HG03280 (cell line): ENCODE results near the gene MAP3K10.
A peak's percentile ranks its signal among the peaks of the same experiment; 100 is the strongest.
"Not testable (repeated sequence)": the region's sequence is repeated elsewhere in the genome, so short reads cannot be mapped to it uniquely, and the experiment has no call there.

ENCODE experiments used
- ATAC-seq: cut with Tn5 transposase; IDR thresholded peaks from one replicate; pipeline ENCODE4 v1.9.1; 2021; ENCODE audit warnings: mild to moderate bottlenecking, moderate library complexity; ENCODE audit not compliant: unreplicated experiment

MAP3K10 gene

GRCh38 chr19:40190891-40191835 is at the start of gene MAP3K10:
TSS of gene MAP3K10 (plus strand) at chr19:40191426. CDS start at chr19:40192032, 606 bp downstream.
- ATAC-seq = peak; percentile 84

- ATAC-seq = no peak
These were observed 49.7 kb upstream of the MAP3K10 start for GRCh38 chr19:40141551-40141950.

DNA sequence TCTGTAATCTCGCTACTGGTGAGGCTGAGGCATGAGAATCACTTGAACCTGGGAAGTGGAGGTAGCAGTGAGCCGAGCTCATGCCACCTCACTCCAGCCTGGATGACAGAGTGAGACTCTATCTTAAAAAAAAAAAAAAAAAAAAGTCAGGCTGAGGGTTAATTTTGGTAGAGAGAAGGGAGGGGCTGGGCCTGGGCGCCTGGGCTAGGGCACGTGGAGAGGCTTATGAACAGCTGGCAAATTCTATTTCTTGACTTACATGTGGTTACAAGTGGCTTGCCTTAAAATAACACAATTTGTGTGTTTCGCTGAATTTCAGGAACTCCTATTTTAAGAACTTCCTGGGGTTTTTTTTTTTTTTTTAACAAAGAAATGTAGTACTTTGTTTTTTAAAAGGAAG is 47.6 kb upstream of the MAP3K10 start:
- no peak for ATAC-seq

DNA sequence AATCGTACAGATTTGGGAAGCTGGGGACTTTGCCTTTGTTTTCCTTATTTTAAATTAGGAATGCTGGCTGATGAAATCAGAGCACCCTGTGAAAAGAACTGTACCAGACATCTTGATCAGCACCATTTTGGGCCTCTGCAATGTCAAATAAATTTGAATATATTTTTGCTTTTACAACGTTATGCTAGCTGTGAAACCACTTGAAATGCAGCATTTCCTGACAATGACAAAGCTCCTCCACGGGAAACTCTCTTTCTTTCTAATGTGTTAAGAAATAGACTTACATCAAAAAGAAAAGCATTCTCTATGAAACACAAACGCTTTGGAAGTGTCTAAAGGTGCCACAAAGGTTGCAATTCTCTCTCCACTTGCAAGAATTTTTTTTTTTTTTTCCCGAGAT is 47.1 kb upstream of the MAP3K10 start:
- ATAC-seq = no peak

DNA sequence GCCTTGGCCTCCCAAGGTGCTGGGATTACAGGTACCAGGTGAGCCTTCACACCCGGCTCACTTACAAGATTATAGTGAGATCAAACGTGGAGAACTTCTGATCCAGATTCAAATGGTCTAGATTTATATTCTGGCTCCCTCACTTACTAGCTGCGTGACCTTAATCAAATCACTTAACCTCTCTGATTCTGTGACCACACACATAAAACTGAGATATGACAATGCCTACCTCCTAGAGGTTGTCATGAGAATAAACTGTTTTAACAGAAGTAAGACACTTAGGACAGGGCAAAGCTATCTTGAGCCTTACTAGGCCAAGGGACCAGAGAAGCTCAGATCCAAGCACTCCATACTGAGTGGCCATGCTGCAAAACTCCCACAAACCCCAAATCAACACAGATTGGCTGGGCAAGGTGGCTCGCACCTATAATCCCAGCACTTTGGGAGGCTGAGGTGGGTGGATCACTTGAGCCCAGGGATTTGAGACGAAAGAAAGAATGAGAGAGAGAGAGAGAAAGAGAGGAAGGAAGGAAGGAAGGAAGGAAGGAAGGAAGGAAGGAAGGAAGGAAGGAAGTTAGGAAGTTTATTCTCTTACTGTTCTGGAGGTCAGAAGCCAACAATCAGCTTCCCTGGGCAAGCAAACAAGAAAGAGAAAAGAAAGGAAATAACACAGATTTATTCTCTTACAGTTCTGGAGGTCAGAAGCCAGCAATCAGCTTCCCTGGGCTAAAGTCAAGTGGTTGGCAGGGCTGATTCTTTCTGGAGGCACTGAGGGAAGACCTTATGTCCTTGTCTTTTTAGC is 46.1 kb upstream of the MAP3K10 start:
- ATAC-seq = no peak

DNA sequence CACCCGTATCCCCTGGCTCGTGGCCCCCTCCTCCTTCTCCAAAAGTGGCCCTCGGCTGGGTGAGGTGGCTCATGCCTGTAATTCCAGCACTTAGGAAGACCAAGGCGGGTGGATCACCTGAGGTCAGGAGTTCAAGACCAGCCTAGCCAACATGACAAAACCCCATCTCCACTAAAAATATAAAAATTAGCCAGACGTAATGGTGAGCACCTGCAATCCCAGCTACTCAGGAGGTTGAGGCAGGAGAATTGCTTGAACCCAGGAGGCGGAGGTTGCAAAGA is 45.5 kb upstream of the MAP3K10 start:
- ATAC-seq = not testable (repeated sequence)

- no peak for ATAC-seq
These were observed 43.9 kb upstream of the MAP3K10 start for GRCh38 chr19:40147338-40147692.

GRCh38 chr19:40147693-40148347 is 43.4 kb upstream of the MAP3K10 start:
- ATAC-seq = no peak

DNA sequence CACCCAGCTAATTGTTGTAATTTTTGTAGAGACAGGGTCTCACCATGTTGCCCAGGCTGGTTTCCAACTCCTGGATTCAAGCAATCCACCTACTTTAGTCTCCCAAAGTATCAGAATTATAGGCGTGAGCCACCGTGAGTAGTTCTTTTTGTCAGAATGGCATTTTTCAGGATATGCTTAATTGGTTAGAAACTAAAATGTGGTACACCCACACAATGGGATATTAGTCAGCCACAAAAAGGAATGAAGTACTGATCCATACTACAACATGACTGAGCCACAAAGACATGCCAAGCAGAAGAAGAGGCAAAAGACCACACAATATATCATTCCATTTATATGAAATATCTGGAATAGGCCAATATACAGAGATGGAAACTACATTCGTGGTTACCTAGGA is 41.7 kb upstream of the MAP3K10 start:
- no peak for ATAC-seq

- no peak for ATAC-seq
These were observed 41.1 kb upstream of the MAP3K10 start for GRCh38 chr19:40150170-40150569.

DNA sequence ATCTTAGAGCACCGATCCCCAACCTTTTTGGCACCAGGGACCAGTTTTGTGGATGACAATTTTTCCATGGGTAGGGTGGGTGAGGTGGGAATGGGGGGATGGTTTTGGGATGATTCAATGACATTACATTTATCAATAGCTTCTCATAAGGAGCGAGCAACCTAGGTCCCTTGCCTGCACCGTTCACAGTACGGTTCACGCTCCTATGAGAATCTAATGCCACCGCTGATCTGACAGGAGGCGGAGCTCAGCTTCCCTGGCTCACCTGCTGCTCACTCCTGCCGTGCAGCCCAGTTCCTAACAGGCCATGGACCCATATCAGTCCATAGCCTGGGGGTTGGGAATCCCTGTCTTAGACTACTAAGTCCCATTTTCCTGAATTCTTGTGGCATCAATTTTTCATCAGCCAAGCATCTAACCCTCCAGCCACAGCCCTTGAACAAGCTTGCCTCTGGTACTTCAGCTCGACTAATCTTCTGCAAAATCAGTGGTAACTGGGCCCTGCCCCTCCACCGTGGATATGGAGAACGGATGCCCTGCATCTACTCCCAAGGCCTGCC is 37.0 kb upstream of the MAP3K10 start:
- ATAC-seq = no peak

GRCh38 chr19:40155749-40156265 is 35.4 kb upstream of the MAP3K10 start:
- ATAC-seq = no peak

- ATAC-seq = no peak
These were observed 34.2 kb upstream of the MAP3K10 start for GRCh38 chr19:40157059-40157458.

DNA sequence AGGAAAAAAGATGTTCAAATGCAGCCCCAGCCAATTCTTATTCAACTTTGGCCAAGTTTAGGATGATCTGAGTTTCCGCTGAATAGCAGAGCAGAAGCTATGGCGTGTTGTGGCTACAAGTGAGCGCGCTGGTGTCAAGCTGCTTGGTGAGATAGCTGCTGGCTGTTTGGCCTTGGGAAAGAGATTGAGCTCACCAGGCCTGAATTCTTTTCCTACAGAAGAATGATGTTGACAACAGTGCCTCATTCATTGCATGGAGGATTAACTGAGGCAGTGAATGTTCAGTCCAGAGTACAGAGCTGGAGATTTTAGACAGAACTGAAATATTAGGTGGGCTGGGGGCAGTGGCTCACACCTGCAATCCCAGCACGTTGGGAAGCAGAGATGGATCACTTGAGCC is 31.5 kb upstream of the MAP3K10 start:
- ATAC-seq = no peak

GRCh38 chr19:40162104-40162503 is 29.1 kb upstream of the MAP3K10 start:
- ATAC-seq = no peak

DNA sequence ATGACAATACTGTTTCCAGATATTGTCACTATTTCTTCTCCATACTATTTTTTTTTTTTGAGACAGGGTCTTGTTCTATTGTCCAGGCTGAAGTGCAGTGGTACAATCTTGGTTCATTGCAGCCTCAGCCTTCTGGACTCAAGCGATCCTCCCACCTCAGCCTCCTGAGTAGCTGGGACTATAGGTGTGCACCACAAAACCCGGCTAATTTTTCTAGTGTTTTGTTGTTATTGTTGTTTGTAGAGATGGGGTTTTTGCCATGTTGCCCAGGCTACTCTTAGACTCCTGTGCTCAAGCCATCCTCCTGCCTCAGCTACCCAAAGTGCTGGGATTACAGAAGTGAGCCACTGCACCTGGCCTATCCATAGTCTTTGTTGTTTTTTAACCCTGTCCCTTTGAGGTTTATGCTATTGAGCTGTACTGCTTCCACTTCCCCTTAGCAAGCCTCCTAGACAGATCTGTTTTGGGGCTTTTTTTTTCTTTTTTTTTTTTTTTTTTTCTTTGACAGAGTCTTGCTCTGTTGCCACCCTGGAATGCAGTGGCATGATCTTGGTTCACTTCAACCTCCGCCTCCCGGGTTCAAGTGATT is 27.6 kb upstream of the MAP3K10 start:
- ATAC-seq = no peak

GRCh38 chr19:40165362-40165937 is 25.8 kb upstream of the MAP3K10 start:
- ATAC-seq = no peak

- ATAC-seq = not testable (repeated sequence)
These were observed 21.5 kb upstream of the MAP3K10 start for GRCh38 chr19:40169482-40170302.

- not testable (repeated sequence) for ATAC-seq
These were observed 20.8 kb upstream of the MAP3K10 start for GRCh38 chr19:40170303-40170989.
